ENCODE results near the gene DHCR24.

DHCR24 gene

GRCh38 chr1:54894271-54894670 is 7.3 kb upstream of the DHCR24 start:
- Histone ChIP-seq H3K27ac (ENCODE audit: poor library complexity, severe bottlenecking) (no peak overlapping the region), H3K4me1 (ENCODE audit: insufficient read depth, poor library complexity, severe bottlenecking) (no peaks in the 10 kb centered on the region), H3K4me3 (ENCODE audit: severe bottlenecking) (no peak overlapping the region), H3K9me3 (ENCODE audit: severe bottlenecking) (no peaks in the 10 kb centered on the region), H3K27me3 (ENCODE audit: insufficient read depth, poor library complexity, severe bottlenecking) (no peaks in the 10 kb centered on the region), H3K36me3 (ENCODE audit: low read depth) (no peaks in the 10 kb centered on the region)
- DNase-seq (ENCODE audit: low spot score) (no peak), ATAC-seq (ENCODE audit: low read depth) (no peak)
- TF ChIP-seq CTCF (IDR thresholded peaks at IDR 0.05; ENCODE audit: poor library complexity, severe bottlenecking), result no peak

GRCh38 chr1:54892586-54892985 is 5.6 kb upstream of the DHCR24 start:
- no peak overlapping the region for H3K27ac ChIP-seq (ENCODE audit: poor library complexity, severe bottlenecking)
- H3K4me3 ChIP-seq (ENCODE audit: severe bottlenecking), result no peak overlapping the region
- ATAC-seq (ENCODE audit: low read depth) (no peak), DNase-seq (ENCODE audit: low spot score) (no peak)
- no peak for TF ChIP-seq CTCF (IDR thresholded peaks at IDR 0.05; ENCODE audit: poor library complexity, severe bottlenecking)
- H3K27me3 ChIP-seq (ENCODE audit: insufficient read depth, poor library complexity, severe bottlenecking), result no peaks in the 10 kb centered on the region
- no peaks in the 10 kb centered on the region for H3K36me3 ChIP-seq (ENCODE audit: low read depth)
- H3K9me3 ChIP-seq (ENCODE audit: severe bottlenecking), result no peaks in the 10 kb centered on the region
- peaks cover 9% of the 10 kb centered on the region for H3K4me1 ChIP-seq (ENCODE audit: insufficient read depth, poor library complexity, severe bottlenecking)

- H3K27me3 ChIP-seq (ENCODE audit: insufficient read depth, poor library complexity, severe bottlenecking), result no peaks in the 10 kb centered on the region
- ATAC-seq (ENCODE audit: low read depth), result no peak
- TF ChIP-seq CTCF (IDR thresholded peaks at IDR 0.05; ENCODE audit: poor library complexity, severe bottlenecking), result no peak
- DNase-seq (ENCODE audit: low spot score), result no peak
- peaks cover 18% of the 10 kb centered on the region for H3K4me1 ChIP-seq (ENCODE audit: insufficient read depth, poor library complexity, severe bottlenecking)
- no peak overlapping the region for H3K4me3 ChIP-seq (ENCODE audit: severe bottlenecking)
- H3K36me3 ChIP-seq (ENCODE audit: low read depth), result peaks cover 19% of the 10 kb centered on the region
- H3K9me3 ChIP-seq (ENCODE audit: severe bottlenecking), result no peaks in the 10 kb centered on the region
- H3K27ac ChIP-seq (ENCODE audit: poor library complexity, severe bottlenecking), result no peak overlapping the region
Measured at GRCh38 chr1:54889132-54889725, 2.2 kb upstream of the DHCR24 start.

- no peak for ATAC-seq (ENCODE audit: low read depth)
- Histone ChIP-seq H3K36me3 (ENCODE audit: low read depth) (peaks cover 30% of the 10 kb centered on the region), H3K27me3 (ENCODE audit: insufficient read depth, poor library complexity, severe bottlenecking) (no peaks in the 10 kb centered on the region), H3K4me3 (ENCODE audit: severe bottlenecking) (no peak overlapping the region), H3K4me1 (ENCODE audit: insufficient read depth, poor library complexity, severe bottlenecking) (peaks cover 28% of the 10 kb centered on the region), H3K27ac (ENCODE audit: poor library complexity, severe bottlenecking) (peak overlapping the region; percentile 79), H3K9me3 (ENCODE audit: severe bottlenecking) (no peaks in the 10 kb centered on the region)
- DNase-seq (ENCODE audit: low spot score), result no peak
- TF ChIP-seq CTCF (IDR thresholded peaks at IDR 0.05; ENCODE audit: poor library complexity, severe bottlenecking), result no peak
Measured at GRCh38 chr1:54888080-54888733, 1.2 kb upstream of the DHCR24 start.

- DNase-seq (ENCODE audit: low spot score), result no peak
- no peaks in the 10 kb centered on the region for H3K9me3 ChIP-seq (ENCODE audit: severe bottlenecking)
- H3K27me3 ChIP-seq (ENCODE audit: insufficient read depth, poor library complexity, severe bottlenecking), result no peaks in the 10 kb centered on the region
- peak; percentile 26 for ATAC-seq (ENCODE audit: low read depth)
- peaks cover 34% of the 10 kb centered on the region for H3K4me1 ChIP-seq (ENCODE audit: insufficient read depth, poor library complexity, severe bottlenecking)
- peak overlapping the region; percentile 63 for H3K4me3 ChIP-seq (ENCODE audit: severe bottlenecking)
- TF ChIP-seq CTCF (IDR thresholded peaks at IDR 0.05; ENCODE audit: poor library complexity, severe bottlenecking), result no peak
- H3K36me3 ChIP-seq (ENCODE audit: low read depth), result peaks cover 35% of the 10 kb centered on the region
- H3K27ac ChIP-seq (ENCODE audit: poor library complexity, severe bottlenecking), result peak overlapping the region; percentile 79
Measured at GRCh38 chr1:54887665-54888071, 673 bp upstream of the DHCR24 start.
